Tibial nerve (tissue), 3 donors: ENCODE measurements around the gene LINC00237.

Experiments
- POLR2A ChIP-seq, 2 donors: fragments of 450-650 bp; IDR thresholded peaks; one replicate each; pipeline ENCODE4 v1.6.1; 2017; ENCODE audit warnings: antibody characterized with exemption in 2 of 2, mild to moderate bottlenecking in 2 of 2, moderate library complexity in 2 of 2
- TF ChIP-seq, protein P1 (sequence below), 5 experiments: fragments of 200-600 bp in 3 of 5; fragments of 450-650 bp in 2 of 5; sonication (generic) in 3 of 5; IDR thresholded peaks; one replicate each; pipeline ENCODE4 v1.5.1; 2016 to 2019; ENCODE audit warnings: antibody characterized with exemption in 5 of 5, mild to moderate bottlenecking in 3 of 5, moderate library complexity in 2 of 5

DNA sequence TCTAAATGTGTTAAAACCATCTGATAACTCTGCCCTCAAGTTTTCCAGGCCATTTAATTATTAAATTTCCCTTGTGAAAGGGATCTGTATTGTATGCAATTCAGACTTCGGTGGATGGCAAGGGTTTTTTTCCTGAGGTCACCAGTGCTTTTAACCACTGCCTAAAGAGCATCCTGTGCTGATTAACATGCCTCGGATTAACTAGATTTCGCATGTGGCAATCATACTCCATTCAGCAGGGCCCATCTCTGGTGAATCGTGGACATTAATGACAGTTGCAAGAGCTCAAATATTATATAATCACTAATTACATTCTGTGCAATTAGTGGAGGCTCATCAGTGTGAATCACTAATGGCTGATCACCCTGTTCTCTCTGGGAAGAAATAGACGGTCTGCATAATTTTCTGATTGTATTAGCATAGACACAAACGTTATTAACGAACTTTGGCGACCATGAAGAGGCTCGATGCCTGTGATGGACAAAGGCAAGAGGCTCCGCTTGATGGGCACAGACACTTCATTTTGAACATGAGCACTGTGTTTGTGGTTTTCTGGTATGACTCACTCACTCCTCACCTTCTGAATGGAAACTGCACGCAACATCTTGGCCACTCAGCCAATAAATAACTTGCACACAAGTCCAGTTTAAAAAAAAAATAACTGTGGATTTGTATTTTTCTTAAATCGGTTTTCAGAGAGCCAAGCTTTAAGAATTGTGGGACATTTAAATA lies 31.4 kb downstream of the LINC00237 start:
- TF ChIP-seq, protein P1, sequence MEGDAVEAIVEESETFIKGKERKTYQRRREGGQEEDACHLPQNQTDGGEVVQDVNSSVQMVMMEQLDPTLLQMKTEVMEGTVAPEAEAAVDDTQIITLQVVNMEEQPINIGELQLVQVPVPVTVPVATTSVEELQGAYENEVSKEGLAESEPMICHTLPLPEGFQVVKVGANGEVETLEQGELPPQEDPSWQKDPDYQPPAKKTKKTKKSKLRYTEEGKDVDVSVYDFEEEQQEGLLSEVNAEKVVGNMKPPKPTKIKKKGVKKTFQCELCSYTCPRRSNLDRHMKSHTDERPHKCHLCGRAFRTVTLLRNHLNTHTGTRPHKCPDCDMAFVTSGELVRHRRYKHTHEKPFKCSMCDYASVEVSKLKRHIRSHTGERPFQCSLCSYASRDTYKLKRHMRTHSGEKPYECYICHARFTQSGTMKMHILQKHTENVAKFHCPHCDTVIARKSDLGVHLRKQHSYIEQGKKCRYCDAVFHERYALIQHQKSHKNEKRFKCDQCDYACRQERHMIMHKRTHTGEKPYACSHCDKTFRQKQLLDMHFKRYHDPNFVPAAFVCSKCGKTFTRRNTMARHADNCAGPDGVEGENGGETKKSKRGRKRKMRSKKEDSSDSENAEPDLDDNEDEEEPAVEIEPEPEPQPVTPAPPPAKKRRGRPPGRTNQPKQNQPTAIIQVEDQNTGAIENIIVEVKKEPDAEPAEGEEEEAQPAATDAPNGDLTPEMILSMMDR (IDR thresholded peaks at IDR 0.05), result no peak
- no peak for TF ChIP-seq POLR2A (IDR thresholded peaks at IDR 0.05)
